OCI-M2 (cell line): ENCODE measurements around the gene PLCG1.
"Not testable (repeated sequence)": the region's sequence is repeated elsewhere in the genome, so short reads cannot be mapped to it uniquely, and the experiment has no call there.

Experiments
- DNase-seq: peaks from one replicate; lab custom pipeline; 2025; ENCODE audit not compliant: unreplicated experiment; lab: John Stamatoyannopoulos, UW

Gene PLCG1

DNA sequence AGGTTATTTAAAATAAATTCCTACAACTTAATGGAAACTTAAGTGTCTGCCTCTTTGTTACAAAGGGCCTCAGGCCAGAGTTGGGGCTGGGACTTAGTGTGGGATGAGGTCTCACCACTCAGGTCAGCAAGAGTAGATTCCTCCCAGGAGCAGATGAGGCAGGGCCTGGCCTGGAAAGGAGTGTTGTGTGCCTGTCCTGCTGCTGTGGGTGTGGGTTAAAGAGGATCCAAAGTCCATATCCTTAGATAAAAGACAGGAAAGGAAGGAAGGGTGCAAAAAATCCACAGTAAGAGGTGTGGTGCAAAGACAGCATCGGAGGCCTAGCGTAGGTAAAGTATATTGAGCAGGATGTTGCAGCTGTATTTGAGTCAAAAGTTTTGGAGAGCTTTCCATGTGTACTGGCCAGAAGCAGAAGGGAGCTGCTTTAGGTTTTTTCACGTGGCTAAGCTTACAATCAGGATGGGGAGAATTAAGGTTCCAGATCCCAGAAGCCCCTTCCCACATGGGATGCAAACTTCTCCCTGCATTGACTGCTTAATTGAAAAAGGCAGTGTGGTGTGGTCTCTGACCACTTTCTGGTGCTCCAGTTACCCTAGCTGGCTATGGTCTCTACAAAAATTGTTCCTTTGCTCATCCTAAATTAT lies 12.8 kb upstream of the PLCG1 start:
- DNase-seq = no peak

DNA sequence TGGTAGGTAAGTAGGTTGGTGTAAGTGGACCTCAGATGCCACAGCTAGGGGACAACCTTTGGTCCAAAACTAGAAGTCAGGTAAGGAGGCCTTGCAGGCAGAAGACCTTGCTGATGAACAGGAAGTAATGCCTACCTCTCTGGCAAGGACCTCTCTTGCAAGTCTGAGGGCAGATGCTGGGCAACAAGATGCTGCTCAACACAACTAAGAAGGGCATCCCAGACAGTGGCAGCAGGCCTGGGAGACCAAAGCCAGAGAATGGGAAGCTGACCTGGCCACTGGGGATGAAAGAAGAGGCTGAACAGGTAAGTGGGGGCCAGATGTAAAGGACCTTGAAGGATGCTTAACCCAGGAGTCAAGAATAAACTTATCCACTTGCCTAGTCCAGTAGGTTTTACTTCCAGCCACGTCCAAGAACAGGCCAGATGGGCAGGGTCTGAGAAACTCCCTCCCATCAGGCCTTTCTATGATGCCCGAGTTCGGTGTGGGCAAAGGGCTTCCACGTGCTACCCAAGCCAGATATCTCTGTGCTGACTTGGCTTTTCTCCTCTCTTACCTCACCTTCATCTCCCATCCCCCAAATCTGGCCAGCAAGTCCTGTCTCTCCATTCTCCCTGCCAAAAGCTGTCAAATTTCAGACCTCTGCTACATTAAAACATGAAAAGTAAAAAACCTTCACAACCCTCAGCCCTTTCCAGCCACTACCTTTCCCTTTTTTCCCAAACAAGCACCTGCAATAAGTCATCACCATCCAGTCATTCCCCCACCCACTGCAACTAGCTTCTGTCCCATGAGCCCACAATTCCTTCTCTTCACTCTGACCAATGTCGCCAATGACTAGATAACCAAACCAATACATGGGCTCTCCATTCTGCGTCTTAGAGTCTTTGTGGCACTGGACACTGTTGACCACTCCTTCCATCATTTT lies 11.5 kb upstream of the PLCG1 start:
- no peak for DNase-seq

DNA sequence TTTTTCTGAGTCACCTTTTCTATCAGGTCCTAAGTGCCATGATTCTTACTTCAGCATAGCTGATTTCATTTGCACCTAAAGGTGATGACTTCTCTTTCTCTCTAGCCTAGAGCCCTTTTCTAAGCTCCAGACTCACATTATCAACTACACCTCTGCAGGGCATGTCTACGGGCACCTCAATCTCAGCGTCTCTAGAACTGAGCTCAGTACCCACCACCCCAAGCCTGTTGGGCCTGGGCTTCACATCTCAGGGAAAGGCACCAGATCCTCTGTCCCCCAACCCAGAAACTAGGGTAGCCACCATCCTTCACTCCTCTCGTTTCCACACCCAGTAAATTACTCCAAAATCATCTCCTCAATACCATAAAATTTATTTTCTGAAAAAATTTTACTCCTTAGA lies 10.6 kb upstream of the PLCG1 start:
- no peak for DNase-seq

DNA sequence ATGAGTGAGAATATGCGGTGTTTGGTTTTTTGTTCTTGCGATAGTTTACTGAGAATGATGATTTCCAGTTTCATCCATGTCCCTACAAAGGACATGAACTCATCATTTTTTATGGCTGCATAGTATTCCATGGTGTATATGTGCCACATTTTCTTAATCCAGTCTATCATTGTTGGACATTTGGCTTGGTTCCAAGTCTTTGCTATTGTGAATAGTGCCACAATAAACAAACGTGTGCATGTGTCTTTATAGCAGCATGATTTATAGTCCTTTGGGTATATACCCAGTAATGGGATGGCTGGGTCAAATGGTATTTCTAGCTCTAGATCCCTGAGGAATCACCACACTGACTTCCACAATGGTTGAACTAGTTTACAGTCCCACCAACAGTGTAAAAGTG lies 9.0 kb upstream of the PLCG1 start:
- DNase-seq = not testable (repeated sequence)

DNA sequence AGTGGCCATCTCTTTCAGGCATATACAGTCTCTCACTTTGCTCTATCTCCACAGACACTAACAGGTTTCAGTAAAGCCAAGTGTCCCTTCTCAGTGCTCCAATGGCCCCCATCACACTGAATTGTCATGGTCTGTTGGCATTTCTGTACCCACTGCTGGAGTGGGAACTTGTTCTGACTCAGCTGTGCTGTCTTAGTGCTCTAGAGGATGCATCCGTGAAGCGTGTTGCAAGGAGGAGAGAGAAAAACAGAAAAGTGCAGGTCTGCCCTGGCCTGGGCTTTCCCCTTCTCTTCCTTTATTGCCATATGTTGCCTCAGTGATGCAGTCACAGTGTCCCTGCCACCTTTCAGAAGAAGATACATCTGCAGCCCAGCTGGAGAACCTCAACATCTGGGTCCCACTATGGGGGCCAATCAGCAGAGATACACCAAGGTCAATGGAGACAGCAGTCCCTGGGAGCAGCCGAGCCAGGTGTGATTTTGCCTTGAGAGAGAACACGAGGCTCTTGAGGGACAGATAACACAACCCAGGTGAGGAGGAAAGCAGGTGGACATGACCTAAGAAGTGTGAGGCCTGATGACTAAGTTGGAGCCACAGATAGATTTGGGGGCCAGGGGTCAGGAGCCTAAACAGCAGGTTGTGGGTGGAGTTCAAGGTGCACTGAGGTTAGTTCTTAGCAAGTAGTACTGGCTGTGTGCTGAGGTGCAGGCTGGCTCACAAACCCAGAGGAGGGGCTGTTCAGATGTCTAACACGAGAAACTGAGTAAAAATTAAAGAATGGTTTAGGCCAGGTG lies 5.6 kb upstream of the PLCG1 start:
- no peak for DNase-seq

DNA sequence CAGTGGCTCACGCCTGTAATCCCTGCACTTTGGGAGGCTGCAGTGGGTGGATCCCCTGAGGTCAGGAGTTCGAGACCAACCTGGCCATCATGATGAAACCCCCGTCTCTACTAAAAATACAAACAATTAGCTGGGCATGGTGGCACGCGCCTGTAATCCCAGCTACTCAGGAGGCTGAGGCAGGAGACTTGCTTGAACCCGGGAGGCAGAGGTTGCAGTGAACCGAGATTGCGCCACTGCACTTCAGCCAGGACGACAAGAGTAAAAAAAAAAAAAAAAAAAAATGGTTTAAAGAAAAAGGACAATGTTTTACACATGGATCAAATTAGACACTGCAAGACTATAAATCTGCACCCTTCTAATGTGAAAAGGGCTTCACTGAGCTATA lies 5.0 kb upstream of the PLCG1 start:
- not testable (repeated sequence) for DNase-seq

DNA sequence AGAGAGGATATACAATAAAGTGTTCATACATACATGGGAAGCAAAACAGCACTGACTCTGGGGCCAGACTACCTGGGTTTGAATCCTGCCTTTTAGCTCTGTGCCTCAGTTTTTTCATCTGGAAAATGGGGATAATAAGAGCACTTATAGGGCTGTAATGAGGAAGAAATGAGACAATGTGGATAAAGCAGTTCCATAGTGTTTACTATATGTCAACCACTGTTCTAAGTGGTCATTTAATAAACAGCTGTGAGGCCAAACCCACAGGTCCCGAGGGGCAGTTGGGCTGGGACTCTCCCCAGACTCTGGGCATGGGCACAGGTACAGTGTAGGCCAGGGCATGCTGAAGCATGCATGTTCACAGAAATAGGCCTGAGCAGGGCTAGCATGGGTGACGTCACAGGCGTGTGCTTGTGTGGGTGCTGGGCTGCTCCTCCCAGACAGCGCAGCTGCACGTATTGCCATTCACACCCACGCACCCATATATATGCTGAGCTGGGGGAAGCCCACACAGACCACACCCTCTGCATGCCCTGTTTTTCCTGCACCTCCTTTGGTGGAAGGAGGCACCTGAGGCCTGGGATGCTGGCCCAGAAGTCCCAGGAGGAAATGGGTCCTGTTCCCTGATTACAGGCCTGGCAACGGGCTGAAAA lies 3.5 kb upstream of the PLCG1 start:
- DNase-seq = no peak

DNA sequence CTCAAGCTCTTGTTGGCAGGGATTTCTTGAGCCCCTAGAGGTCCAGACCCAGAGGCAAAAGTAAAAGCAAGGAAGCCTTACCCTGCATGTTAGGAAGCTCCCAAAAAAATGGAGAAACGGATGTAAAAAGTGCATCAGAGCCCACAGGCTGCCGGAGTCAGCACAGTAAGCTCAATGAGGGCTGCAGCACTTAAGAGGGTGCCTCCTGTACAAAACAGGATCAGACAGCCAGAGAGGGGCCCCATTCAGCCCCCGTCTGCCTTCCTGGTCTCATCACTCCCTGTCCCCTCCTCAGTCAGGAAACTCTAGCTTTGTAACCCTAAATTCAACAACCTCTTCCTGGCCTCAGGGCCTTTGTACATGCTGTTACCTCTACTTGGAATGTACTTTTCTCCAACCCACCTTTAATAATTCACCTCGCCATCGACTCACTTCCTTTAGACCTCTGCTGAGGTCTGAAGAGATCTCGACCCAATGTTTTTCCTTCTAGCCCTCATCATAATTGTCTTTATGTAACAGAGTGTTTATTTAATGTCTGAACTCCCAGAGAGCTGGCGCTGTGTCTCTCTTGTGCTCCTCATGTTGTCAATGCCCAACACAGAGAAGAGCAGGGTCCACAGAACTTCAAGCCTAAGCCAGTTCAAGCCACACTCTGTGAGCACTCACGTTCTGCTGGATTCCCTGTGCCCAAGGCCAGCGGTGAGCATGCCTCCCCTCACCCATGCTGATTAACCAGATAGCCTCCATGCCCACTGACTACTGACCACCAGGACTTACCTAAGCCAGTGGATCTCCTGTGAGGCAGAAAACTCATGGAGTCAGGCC lies 2.8 kb upstream of the PLCG1 start:
- no peak for DNase-seq

DNA sequence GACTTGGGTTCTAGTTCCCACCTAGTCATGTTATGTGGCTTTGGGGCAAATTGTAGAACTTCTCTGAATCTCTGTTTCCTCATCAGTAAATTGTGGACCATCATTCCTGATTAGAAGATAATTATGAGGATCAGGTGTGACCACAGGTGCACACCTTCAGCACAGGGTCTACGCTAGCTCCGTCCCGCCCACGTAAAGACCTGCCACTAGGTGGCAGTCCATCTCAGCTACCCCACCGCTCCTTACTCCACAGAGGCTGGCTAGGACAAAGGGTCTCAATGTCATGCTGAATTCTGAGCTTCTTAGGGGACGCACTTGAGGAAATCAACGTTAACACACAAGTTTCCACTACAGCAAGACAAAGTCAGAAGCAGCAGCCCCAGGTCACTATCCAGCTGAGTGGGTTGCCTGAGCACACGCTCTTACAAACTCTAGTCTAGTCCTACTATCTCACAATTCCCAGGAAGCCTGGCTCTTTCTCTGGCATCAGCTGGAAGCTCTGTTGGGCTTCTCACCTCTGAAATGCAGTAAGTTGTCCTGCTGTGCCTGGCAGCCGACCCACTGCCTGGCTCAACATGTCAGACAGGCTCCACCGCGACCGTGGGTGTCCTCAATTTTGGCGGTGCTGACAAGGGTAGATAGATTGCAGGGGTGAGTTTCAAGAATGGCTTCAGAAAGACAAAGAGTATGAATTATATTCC lies 2.0 kb upstream of the PLCG1 start:
- peak; percentile 15 for DNase-seq

DNA sequence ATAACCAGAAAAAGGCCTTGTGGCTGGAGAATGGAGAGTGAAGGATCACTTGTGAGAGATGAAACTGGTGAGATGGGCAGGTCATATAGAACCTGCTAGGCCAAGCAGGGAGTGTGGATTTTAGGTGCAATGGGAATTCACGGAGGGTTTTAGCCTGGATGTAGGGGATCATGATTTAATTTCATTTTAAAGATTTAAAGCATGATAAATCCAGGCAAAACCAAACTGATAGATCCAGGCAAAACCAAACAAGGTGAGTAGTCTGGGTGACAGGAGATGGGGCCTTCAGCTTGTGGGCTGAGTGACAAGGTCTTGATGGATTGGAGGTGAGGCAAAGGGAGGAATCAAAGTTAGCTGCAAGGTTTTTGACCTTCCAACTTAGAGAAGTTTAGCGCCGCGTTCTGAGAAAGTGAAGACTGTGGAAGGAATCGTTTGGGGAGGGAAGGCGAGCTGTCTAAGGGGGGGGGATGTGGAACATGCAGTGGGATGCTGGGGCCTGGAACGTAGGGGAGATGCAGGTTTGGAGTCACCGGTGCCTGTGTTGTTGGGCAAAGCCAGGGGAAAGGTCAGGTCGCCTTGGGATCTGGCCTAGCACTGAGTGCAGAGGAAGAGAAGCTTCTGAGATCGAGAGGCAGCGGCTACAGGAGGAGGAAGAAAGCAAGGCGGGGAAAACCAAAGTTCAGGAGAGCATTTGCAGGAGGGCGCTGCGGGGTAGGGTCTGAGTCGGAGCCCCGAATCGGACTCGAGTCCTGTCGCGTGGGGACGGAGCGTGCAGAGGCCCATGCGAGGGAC lies 1.3 kb upstream of the PLCG1 start:
- no peak for DNase-seq

DNA sequence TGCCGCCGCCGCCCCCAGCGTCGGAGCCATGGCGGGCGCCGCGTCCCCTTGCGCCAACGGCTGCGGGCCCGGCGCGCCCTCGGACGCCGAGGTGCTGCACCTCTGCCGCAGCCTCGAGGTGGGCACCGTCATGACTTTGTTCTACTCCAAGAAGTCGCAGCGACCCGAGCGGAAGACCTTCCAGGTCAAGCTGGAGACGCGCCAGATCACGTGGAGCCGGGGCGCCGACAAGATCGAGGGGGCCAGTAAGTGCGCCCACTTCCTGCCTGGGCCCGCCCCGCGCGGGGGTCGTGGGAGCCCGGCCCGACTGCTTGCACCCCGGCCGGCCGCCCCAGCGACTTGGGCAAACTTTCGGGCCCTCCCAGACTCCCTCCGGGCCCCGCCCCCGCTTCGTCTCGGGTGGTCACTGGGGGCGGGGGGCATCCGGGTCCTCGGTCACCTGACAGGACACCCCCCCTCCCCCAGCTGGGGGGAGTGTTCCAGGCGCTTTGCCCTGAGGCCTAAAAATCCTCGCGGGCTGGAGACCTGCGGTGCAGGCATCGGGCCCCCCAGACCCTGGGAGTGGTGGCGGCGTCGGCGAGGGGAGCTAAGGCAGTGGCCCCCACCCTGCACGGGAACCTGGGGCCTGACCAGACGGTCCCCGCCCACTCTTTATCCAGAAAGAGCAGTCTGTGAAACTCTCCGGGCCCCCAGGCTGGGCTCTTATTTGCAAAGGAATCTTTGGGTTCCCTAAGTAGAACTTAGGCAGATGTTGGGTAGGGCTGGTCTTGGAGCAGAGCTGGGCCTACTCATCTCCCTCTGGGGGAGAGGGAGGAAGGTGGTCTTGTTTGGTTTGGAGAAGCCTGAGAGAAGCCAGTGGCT lies 501 bp downstream of the PLCG1 start:
- DNase-seq = peak; percentile 52

DNA sequence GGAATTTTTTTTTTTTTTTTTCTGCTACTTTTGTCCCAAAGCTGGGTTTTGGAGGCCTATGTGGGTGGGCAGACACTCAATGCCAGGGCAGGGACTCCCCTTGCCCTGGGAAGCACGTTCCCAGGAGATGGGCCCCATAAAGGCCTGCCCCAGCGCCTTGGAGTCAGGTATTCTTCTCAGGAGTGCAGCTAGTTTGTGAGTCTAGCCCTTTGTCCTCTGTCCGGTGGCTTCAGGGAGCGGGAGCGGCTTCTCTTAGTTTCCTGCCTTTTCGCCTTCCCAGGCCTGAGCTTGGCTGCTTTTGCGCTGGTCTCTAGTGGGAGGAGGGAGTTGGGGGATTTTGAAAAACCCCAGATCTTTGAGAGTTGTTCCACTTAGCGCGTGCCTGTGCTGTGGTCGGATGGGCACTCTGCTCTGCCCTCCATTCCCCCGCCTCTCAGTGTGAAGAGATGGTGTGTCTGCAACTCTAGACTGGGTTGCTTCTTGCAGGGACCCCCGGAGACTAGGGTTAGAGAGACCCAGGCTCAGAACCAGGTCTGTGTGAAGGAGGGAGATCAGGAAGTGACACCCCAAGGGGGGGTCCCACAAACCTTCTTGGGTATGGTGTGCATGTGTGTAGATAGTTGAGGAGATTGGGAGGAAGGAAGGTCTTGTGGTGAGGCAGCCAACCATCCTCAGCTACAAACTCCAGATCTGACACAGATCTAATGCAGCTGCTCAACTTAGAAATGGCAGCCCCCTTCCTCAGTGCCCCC lies 1.3 kb downstream of the PLCG1 start:
- no peak for DNase-seq

DNA sequence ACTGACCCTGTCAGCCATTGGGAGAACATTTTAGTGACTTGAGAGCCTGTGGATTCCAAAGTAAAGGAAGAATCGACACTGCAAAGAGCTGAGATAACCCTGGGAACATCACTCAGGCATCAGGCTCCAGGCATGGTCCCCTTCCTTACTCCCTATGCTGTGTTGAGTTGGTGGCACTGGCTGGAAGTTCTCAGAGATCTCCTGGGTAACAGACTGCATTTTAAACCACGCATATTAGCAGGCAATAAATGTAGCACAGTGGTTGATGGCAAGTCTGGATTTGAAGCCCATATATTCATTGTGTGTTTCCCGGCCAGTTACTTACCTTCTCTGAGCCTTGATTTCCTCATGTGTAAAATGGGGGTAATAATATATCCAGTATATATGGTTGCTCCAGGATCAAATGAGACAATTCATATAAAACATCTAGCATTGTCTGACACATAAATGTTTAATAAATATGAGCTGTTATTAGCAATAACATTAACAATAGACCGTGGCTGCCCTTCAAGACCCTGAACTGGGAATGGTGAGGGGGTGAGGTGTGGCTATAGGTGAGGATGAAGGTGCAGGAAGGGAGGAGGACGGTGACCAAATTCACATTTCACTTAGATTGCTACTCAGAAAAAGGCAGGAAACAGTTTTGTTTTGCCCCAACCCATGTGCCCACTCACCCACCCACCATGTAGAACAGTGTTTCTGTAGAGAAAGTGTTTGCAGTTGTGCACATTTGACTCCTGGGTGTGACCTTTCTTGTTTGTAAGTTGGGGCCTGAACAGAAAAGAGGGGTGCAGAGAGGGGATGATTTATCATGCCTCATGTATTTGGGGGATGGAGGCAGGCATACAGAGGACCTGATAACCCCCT lies 2.1 kb downstream of the PLCG1 start:
- DNase-seq = no peak

DNA sequence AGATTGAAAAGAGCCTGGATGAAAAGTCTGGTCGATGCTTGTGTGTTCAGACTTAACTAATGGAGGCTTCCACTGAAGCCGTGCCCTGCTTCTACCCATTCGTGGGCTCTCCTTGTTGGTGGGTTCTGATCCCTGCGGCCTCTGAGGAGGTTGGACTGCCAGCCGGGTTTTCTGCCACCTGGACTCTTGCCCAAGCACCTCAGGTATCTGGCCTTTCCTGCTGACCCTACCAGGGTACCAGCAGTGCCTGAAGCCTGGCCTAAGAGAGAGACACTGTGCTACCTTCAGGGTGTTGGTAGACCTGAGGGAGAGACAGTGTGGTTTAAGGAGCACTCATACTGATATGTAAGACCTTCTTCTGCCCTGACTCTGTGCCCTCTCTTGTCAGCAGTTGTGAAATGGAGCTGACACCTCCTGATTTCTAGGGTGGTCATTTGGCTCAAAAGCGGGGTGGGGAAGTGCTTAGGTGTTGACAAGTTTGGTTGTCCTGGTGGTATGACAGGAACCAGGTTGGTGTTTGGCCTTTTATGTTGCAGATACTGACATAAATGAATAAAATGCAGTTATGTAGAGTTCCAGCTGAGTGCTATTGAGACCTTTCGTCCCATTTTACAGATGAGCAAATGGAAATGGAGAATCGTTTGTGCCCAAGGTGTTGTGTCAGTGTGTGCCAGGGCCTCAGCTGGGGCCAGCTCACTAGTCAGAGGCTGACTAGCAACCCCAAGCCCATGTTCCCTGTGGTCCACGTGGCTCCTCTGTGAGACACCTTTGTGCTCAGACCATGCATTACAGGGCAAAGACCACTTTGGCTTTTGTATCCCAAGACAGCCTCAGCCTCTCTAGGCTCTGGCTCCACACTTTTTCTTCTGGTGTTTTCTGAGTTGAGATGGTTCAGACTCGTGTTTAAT lies 3.1 kb downstream of the PLCG1 start:
- no peak for DNase-seq

DNA sequence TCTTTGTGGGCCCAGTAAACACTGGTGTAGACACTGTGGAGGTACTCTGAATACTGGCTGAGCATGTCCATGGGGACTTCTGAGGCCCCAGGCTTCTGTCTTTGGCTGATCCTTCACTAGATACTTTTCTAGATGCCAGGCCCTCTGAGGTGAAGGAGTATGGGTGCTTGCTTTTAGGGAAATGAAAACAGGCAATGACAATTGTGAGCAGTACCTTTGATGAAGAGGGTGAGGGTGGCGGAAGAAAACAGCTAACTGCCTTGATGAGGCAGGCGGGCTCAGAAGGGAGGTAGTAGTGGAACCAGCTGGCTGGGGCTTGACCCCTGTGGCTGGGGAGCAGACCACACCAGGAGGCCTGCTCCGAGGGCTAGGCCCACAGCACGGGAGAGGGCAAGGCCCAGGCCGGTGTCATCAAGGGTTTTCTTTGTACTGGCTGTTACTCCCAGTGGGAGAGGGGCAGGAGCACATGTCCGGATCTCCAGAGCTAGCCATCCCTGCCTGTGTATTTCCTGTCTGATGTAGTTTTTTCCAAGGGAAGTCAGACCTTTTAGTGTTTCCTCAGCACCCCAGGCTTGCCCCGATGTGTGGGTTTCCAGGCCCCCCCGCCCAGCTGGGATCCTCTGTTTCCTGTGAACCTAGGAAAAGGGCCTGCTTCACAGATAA lies 3.9 kb downstream of the PLCG1 start:
- no peak for DNase-seq
